NCI-H1417 (cell line): ENCODE measurements around the gene PPP1R12B.
"Not testable (repeated sequence)": the region's sequence is repeated elsewhere in the genome, so short reads cannot be mapped to it uniquely, and the experiment has no call there.

ENCODE experiments used
- DNase-seq, 3 experiments: peaks; one replicate each; lab custom pipeline; 2025; lab: John Stamatoyannopoulos, UW

PPP1R12B gene

GRCh38 chr1:202530686-202531085, 182.2 kb downstream of the PPP1R12B start:
- DNase-seq, result not testable (repeated sequence)

GRCh38 chr1:202531472-202531811, 182.9 kb downstream of the PPP1R12B start:
- no peak for DNase-seq

GRCh38 chr1:202531812-202532616, 183.5 kb downstream of the PPP1R12B start:
- not testable (repeated sequence) for DNase-seq

GRCh38 chr1:202539166-202539574, 190.7 kb downstream of the PPP1R12B start:
- DNase-seq, result not testable (repeated sequence)

GRCh38 chr1:202539583-202539982, 191.1 kb downstream of the PPP1R12B start:
- DNase-seq, result not testable (repeated sequence)

- no peak for DNase-seq
Observed at GRCh38 chr1:202540014-202540413, 191.5 kb downstream of the PPP1R12B start.

- DNase-seq, result no peak
Observed at GRCh38 chr1:202540448-202540847, 191.9 kb downstream of the PPP1R12B start.

GRCh38 chr1:202540858-202541257, 192.4 kb downstream of the PPP1R12B start:
- DNase-seq, result not testable (repeated sequence)

- DNase-seq, result not testable (repeated sequence)
Observed at GRCh38 chr1:202542415-202542814, 193.9 kb downstream of the PPP1R12B start.

- DNase-seq, result not testable (repeated sequence)
Observed at GRCh38 chr1:202543537-202543936, 195.0 kb downstream of the PPP1R12B start.

GRCh38 chr1:202544766-202545449, 196.4 kb downstream of the PPP1R12B start:
- peak in 1 of 3 experiments; percentile 24 for DNase-seq

GRCh38 chr1:202545647-202546303, 197.3 kb downstream of the PPP1R12B start:
- DNase-seq, result not testable (repeated sequence)

- DNase-seq, result not testable (repeated sequence)
Observed at GRCh38 chr1:202546377-202546776, 197.9 kb downstream of the PPP1R12B start.

GRCh38 chr1:202546796-202547195, 198.3 kb downstream of the PPP1R12B start:
- DNase-seq, result not testable (repeated sequence)

- no peak for DNase-seq
Observed at GRCh38 chr1:202547215-202547614, 198.7 kb downstream of the PPP1R12B start.

- not testable (repeated sequence) for DNase-seq
Observed at GRCh38 chr1:202550088-202550487, 201.6 kb downstream of the PPP1R12B start.

GRCh38 chr1:202551683-202552082, 203.2 kb downstream of the PPP1R12B start:
- peak in 1 of 3 experiments; percentile 81 for DNase-seq

- not testable (repeated sequence) for DNase-seq
Observed at GRCh38 chr1:202552615-202553014, 204.1 kb downstream of the PPP1R12B start.

- DNase-seq, result not testable (repeated sequence)
Observed at GRCh38 chr1:202553078-202553477, 204.6 kb downstream of the PPP1R12B start.

GRCh38 chr1:202553560-202554038, 205.1 kb downstream of the PPP1R12B start:
- DNase-seq, result no peak

- not testable (repeated sequence) for DNase-seq
Observed at GRCh38 chr1:202554619-202555018, 206.1 kb downstream of the PPP1R12B start.

GRCh38 chr1:202556037-202556436, 207.5 kb downstream of the PPP1R12B start:
- DNase-seq, result not testable (repeated sequence)
